ENCODE data around the gene FAS. TPM values are rescaled to one million over a fixed set of nuclear protein-coding genes. Genes with fewer than 3 reads are reported as not detected.

FAS gene
- total RNA-seq: 13.7 and 16.3 TPM in 2 replicates

DNA sequence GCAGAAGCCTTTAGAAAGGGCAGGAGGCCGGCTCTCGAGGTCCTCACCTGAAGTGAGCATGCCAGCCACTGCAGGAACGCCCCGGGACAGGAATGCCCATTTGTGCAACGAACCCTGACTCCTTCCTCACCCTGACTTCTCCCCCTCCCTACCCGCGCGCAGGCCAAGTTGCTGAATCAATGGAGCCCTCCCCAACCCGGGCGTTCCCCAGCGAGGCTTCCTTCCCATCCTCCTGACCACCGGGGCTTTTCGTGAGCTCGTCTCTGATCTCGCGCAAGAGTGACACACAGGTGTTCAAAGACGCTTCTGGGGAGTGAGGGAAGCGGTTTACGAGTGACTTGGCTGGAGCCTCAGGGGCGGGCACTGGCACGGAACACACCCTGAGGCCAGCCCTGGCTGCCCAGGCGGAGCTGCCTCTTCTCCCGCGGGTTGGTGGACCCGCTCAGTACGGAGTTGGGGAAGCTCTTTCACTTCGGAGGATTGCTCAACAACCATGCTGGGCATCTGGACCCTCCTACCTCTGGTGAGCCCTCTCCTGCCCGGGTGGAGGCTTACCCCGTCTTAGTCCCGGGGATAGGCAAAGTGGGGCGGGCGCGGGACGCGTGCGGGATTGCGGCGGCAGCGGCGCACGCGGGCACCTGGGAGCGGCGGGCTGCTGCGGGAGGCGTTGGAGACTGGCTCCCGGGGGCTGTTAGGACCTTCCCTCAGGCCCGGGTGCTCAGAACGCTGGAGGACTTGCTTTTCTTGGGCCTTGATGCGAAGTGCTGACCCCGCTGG lies at the start of gene FAS:
TSS of gene FAS (plus strand) at position 415 of the 777 bp plus-strand sequence. CDS start at position 494, 79 bp downstream.

DNA sequence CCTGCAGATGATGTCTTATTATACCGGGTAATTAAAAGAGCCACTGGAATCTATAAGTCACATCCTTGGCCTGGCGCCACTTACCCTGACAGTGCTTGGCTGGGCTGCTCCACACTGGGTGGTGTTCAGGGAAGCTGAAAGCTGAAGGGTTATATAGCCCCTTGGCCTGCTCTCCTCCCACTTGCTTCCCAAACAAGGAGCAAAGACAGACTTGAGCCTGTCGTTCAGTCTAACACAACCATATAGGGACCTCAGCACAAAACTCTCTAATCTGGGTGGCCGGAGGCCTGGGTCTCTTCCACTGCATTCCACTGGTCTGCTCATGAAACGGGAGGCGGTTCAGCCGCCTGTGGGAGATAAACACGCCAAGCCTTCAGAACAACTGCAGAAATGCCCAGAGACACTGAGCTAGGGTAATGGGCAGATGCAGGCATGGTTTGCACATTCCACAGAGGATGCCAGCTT lies 37.9 kb upstream of the FAS start, which contains the start of gene ACTA2:
TSS of gene ACTA2 (minus strand) at position 127 of the 465 bp plus-strand sequence. CDS start 3,843 bp downstream, outside the sequence.

Other genes with a start within 250 kb of the FAS start
- gene LIPN, start 230.8 kb upstream of the FAS start, total RNA-seq: 0.42 and 0.93 TPM in 2 replicates
- 0.14 TPM in 1 of 2 replicates, not detected in the other for gene LIPM, start 188.1 kb upstream of the FAS start, total RNA-seq
- 11.2 and 15.9 TPM in 2 replicates for gene ANKRD22, start 139.0 kb upstream of the FAS start, total RNA-seq
- gene STAMBPL1, start 110.6 kb upstream of the FAS start, total RNA-seq: 7.3 and 9.0 TPM in 2 replicates
- gene ACTA2, start 38.0 kb upstream of the FAS start, total RNA-seq: 19.7 and 20.5 TPM in 2 replicates
- gene CH25H, start 216.5 kb downstream of the FAS start, total RNA-seq: 0.33 TPM in 1 of 2 replicates, not detected in the other

All from airway epithelial cell (primary cell).